Skin epidermis (tissue), 12 donors: Measurements from ENCODE around the gene DCPS.
"Not testable (repeated sequence)": the region's sequence is repeated elsewhere in the genome, so short reads cannot be mapped to it uniquely, and the experiment has no call there.

Experiments used
- H3K27ac ChIP-seq, 21 experiments: fragments of 200-600 bp; sonication (generic) in 11 of 21; one replicate each; pipeline ENCODE4 v1.5.0; 2020; ENCODE audit warnings: mild to moderate bottlenecking in 3 of 21, inconsistent platforms in 2 of 21, moderate library complexity in 2 of 21
- H3K4me3 ChIP-seq, 7 experiments: fragments of 200-600 bp; sonication (generic) in 2 of 7; one replicate each; pipeline ENCODE4 v1.5.0; 2020; ENCODE audit warnings: inconsistent platforms in 2 of 7, mild to moderate bottlenecking in 2 of 7, moderate library complexity in 1 of 7

Gene DCPS

GRCh38 chr11:126282736-126283591, 20.9 kb upstream of the DCPS start, which contains the start of gene TIRAP:
Gene TIRAP, plus strand, starts transcription at chr11:126283093. Its CDS starts 7,802 bp downstream, at chr11:126290895.
- Histone ChIP-seq H3K4me3 (peak within 1 kb of the TSS; percentile 48 to 87 (median 61)), H3K27ac (peak within 1 kb of the TSS; percentile 39 to 97 (median 92))

DNA sequence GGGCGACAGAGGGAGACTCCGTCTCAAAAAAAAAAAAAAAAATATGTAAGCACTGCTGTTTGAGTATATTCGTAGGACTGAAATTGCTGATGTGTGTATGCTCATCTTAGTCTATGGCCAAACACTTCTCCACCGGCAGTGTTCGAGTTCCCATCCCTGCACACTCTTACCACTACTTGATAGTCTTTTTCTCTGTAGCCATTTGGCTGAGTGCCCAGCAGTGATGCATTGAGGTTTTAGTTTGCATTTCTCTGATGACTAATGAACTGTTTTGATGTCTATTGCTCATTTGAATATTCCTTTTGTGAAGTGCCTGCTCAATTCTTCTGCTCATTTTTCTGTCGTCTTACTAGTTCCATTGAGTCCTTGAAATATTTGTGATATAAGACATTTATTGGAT, 19.0 kb upstream of the DCPS start:
- Histone ChIP-seq H3K27ac (peak overlapping the region in 1 of 21 experiments; percentile 19), H3K4me3 (no peak overlapping the region)

- Histone ChIP-seq H3K27ac (no peak overlapping the region), H3K4me3 (no peak overlapping the region)
Observed at GRCh38 chr11:126288237-126288636, 15.6 kb upstream of the DCPS start.

DNA sequence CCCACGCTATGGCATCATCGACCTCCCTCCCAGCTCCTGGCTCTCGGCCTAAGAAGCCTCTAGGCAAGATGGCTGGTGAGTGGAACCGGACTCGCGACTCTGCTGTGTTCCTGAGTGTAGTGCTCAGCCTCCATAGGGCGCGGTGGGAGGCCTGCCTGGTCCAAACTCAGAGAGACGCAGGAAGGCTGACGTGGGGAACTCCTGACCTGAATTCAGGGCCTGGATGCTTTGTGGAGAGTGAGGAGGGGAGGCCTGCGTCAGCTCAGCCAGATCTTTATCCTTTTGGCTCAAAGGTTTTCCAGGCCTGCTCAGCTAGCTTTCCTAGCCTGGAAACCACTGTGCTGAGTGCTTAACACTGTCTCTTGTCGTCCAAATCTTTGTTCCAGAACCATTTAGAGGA, 13.0 kb upstream of the DCPS start:
- Histone ChIP-seq H3K27ac (no peak overlapping the region), H3K4me3 (no peak overlapping the region)

GRCh38 chr11:126293726-126294125, 10.1 kb upstream of the DCPS start:
- Histone ChIP-seq H3K27ac (no peak overlapping the region), H3K4me3 (no peak overlapping the region)

DNA sequence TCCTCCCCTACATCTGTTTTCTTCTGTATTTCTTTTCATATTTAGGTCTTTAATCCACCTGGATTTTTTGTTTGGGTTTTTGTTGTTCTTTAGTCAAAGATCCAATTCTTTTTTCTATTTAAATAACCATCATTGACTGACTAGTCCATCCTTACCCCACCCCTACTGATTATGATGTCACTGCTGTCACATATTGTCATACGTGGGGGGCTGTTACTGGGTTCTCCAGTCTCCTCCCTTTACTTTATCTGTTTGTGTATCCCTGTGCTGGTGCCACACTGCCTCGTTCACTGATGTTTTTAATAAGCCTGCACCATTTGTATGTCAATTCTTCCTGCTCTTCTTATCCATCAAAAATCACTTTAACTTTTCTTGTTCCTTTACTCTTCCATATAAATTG, 6.9 kb upstream of the DCPS start:
- H3K27ac ChIP-seq: no peak overlapping the region
- no peak overlapping the region for H3K4me3 ChIP-seq

DNA sequence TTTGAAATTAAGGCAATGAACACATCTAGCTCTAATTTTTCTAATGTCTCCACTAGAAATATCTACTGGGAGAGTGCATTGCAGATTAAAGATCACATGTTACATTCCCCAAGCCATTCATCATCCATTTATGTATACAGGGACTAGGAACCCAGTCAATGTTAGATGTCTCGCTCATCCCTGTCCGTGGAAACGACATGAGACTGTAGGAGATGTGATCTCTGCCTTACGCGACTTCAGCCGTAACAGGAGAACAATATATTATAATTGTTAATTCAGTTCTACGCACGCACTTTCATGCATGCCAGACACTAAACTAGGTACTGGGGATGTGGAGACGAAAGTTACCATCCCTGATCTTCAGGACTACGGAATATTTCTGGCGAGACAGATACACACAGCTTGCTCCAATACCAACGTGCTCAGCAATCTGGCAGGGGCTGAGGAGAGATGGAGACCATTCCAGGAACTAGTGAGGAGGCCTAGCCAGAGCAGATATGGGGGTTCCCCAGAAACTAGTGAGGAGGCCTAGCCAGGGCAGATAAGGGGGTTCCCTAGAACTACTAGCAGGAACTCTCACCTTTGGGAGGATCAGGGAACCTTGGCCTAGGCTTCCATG, 706 bp downstream of the DCPS start:
- peak overlapping the region; percentile 38 to 76 (median 64) for H3K4me3 ChIP-seq
- peak overlapping the region in 19 of 21 experiments; percentile 67 to 99 (median 95) for H3K27ac ChIP-seq

DNA sequence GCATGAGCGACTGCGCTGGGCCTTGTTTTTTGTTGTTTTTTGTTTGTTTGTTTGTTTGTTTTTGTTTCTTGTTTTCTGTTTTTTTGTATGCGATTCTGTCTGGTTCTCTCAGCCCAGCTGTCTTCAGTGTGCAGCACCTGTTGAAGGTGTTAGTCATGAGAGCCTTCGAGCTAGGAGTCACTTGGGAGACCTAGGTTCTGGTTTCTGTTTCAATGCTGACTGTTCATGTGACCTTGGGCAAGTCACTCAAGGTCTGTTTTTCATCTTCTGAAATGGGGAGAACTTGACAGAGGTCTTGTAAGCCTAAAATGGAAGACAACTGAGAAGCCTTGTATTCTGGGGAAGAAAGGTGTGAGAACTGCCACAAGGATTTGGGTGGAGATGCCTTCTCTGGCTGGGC, 1.8 kb downstream of the DCPS start:
- H3K4me3 ChIP-seq: no peak overlapping the region
- H3K27ac ChIP-seq: no peak overlapping the region

GRCh38 chr11:126307706-126308105, 3.8 kb downstream of the DCPS start:
- peak overlapping the region in 1 of 21 experiments; percentile 52 for H3K27ac ChIP-seq

DNA sequence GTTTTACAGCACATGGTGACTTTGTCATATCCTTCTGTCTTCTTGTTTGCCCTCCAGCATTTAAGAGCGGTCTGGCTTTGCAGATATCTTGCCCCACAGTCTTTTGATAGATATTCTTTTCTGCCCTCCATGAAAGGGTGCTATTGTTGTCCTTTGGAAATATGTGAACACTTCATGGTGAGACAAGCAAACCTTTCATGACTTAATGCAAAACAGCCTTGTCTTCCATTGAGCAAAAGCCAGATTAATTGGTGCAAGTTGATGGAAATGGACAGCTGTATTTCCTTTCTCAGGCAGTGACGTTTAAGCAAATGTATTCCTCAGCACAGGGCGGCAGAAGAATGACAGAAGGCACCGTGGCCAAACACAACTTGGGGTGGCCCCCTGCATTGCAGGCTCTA, 4.4 kb downstream of the DCPS start:
- Histone ChIP-seq H3K4me3 (no peak overlapping the region), H3K27ac (peak overlapping the region in 2 of 21 experiments; percentile 4 to 11)

More at GRCh38 chr11:126307706-126308105, 3.8 kb downstream of the DCPS start:
- H3K4me3 ChIP-seq: no peak overlapping the region

DNA sequence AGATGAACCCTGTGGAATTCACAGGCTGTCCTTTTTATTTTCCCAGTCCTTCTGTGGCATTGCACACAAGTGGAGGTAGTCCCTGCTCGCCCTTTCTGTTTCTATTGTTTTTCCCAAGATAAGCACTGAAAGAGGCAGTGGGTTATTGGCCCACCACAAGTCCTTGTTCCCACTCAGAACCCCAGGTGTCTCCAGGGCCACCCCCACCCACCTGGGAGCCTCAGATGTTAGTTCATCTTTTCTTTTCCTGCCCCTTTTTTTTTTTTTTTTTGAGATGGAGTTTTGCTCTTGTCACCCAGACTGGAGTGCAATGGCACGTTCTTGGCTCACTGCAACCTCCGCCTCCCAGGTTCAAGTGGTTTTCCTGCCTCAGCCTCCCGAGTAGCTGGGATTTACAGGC, 4.9 kb downstream of the DCPS start:
- H3K4me3 ChIP-seq: not testable (repeated sequence)
- peak overlapping the region in 2 of 21 experiments; percentile 4 to 11 for H3K27ac ChIP-seq

GRCh38 chr11:126310200-126310991, 6.5 kb downstream of the DCPS start:
- peak overlapping the region in 10 of 21 experiments; percentile 8 to 72 (median 50) for H3K27ac ChIP-seq
- no peak overlapping the region for H3K4me3 ChIP-seq

GRCh38 chr11:126310992-126311310, 7.1 kb downstream of the DCPS start:
- Histone ChIP-seq H3K4me3 (no peak overlapping the region), H3K27ac (peak overlapping the region in 13 of 21 experiments; percentile 8 to 72 (median 50))

GRCh38 chr11:126311401-126312291, 7.8 kb downstream of the DCPS start:
- Histone ChIP-seq H3K4me3 (no peak overlapping the region), H3K27ac (peak overlapping the region in 16 of 21 experiments; percentile 1 to 72 (median 50))

DNA sequence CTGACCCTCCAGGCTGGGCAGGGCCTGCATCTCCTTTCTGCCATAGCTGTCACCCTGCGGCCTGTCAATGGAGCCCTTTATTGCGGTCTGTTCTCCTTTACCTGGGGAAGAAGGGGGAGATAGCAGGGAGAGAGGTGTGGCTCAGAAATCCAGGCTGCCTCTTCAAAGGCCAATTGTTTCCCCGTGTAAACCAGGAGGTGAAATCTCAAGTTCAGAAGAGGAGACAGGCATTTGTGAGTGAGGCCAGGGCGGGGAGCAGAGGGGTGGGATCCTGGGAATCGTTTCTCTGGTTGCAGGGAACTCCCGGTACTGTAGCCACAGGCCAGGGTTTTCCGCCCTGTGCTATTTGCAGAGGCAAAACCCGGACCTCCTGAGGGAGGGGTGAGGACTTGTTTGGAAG, 9.1 kb downstream of the DCPS start:
- H3K4me3 ChIP-seq: no peak overlapping the region
- H3K27ac ChIP-seq: peak overlapping the region in 8 of 21 experiments; percentile 14 to 67 (median 39)

DNA sequence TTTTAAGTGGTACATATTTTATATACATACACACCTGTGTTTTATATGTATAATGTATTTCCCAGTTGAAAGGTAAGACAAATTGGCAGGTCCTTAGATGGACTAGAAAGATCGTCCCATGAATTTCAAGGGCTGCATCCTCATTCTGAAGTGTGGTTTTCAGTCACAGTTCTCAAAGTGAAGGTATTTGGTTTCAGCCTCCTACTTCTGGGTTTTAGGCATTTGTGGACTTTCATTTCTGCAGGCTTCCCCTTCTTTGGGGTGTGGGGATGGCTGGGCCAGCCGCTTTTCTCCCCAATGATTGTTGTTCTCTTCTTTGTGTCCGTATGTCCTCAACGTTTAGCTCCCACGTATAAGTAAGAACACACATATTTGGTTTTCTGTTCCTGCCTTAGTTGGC, 10.0 kb downstream of the DCPS start:
- Histone ChIP-seq H3K4me3 (no peak overlapping the region), H3K27ac (no peak overlapping the region)

DNA sequence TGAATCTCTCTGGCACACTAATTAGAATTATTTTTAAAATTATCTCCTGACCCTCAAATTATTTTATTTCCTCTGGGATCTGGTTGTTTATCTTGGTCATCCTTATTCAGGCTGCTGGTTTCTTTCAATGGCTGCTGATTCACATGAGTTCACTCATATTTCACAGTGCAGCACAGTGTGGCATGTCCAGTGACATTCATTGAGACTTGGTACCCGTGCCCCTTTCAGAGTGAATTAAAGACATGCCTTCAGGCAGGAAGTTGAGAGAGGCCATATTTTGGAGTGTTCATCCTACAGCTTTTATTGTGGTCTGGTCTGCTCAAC, 13.5 kb downstream of the DCPS start:
- Histone ChIP-seq H3K4me3 (no peak overlapping the region), H3K27ac (peak overlapping the region in 19 of 21 experiments; percentile 65 to 92 (median 81))

- peak overlapping the region in 2 of 7 experiments; percentile 1 to 12 for H3K4me3 ChIP-seq
- peak overlapping the region in 20 of 21 experiments; percentile 13 to 92 (median 81) for H3K27ac ChIP-seq
Observed at GRCh38 chr11:126317756-126318573, 14.1 kb downstream of the DCPS start.
